Neural progenitor cell (in vitro differentiated cells): ENCODE data around the gene GASK1A.

Experiments used
- EZH2 ChIP-seq: fragments of 200-600 bp; sonication (generic); IDR thresholded peaks from 2 replicates; pipeline ENCODE4 v1.6.1; 2017; ENCODE audit warnings: antibody characterized with exemption, mild to moderate bottlenecking, moderate library complexity
- EZH2phosphoT487 ChIP-seq: fragments of 200-600 bp; sonication (generic); IDR thresholded peaks from 2 replicates; pipeline ENCODE4 v1.6.1; 2017; ENCODE audit warnings: antibody characterized with exemption
- TF ChIP-seq, protein P1 (sequence below): fragments of 200-600 bp; sonication (generic); IDR thresholded peaks from 2 replicates; pipeline ENCODE4 v1.5.1; 2017; ENCODE audit warnings: antibody characterized with exemption, mild to moderate bottlenecking

- TF ChIP-seq EZH2phosphoT487 (no peak), EZH2 (no peak)
- TF ChIP-seq, protein P1, sequence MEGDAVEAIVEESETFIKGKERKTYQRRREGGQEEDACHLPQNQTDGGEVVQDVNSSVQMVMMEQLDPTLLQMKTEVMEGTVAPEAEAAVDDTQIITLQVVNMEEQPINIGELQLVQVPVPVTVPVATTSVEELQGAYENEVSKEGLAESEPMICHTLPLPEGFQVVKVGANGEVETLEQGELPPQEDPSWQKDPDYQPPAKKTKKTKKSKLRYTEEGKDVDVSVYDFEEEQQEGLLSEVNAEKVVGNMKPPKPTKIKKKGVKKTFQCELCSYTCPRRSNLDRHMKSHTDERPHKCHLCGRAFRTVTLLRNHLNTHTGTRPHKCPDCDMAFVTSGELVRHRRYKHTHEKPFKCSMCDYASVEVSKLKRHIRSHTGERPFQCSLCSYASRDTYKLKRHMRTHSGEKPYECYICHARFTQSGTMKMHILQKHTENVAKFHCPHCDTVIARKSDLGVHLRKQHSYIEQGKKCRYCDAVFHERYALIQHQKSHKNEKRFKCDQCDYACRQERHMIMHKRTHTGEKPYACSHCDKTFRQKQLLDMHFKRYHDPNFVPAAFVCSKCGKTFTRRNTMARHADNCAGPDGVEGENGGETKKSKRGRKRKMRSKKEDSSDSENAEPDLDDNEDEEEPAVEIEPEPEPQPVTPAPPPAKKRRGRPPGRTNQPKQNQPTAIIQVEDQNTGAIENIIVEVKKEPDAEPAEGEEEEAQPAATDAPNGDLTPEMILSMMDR: no peak
These were observed 48.9 kb downstream of the GASK1A start for GRCh38 chr3:43028001-43028400.
